ENCODE data around the gene CACNA1B. TPM values are rescaled to one million over a fixed set of nuclear protein-coding genes. Genes with fewer than 3 reads are reported as not detected.
"Not testable (repeated sequence)": the region's sequence is repeated elsewhere in the genome, so short reads cannot be mapped to it uniquely, and the experiment has no call there.

CACNA1B gene
- 1 to 10 TPM in 1 of 3 donors, under 1 TPM in 2; 0.12 to 1.7 (median 0.22) TPM for total RNA-seq
- long read RNA-seq, donor 1, partial matches to known transcripts: 3 of 5 reads
- long read RNA-seq, donor 1, other reads (novel, unspliced or antisense): 2 of 5 reads
- long read RNA-seq, donor 2: 0 reads

- DNase-seq; ATAC-seq; H3K4me3 ChIP-seq; intact Hi-C loops (cut with DNase I, micrococcal nuclease); H3K9me3 ChIP-seq; H3K4me1 ChIP-seq (ENCODE audit: low read depth); H3K36me3 ChIP-seq (ENCODE audit: low read depth): not testable (repeated sequence)
Observed at GRCh38 chr9:137877506-137878122, at the start of gene CACNA1B. TSS of gene CACNA1B (plus strand) at chr9:137877782. CDS start at chr9:137877934, 152 bp downstream.

- no peak overlapping the region for H3K4me3 ChIP-seq
- no peak for TF ChIP-seq CTCF (IDR thresholded peaks at IDR 0.05)
- ATAC-seq: no peak
- H3K9me3 ChIP-seq: no peaks in the 10 kb centered on the region
- no peaks in the 10 kb centered on the region for H3K36me3 ChIP-seq (ENCODE audit: low read depth)
- intact Hi-C loops (cut with DNase I, micrococcal nuclease): no loop called here
- no peaks in the 10 kb centered on the region for H3K4me1 ChIP-seq (ENCODE audit: low read depth)
- DNase-seq: no peak
Observed at GRCh38 chr9:137827908-137828526, 49.6 kb upstream of the CACNA1B start.

GRCh38 chr9:137828527-137829259, 48.9 kb upstream of the CACNA1B start:
- H3K4me1 ChIP-seq (ENCODE audit: low read depth): no peaks in the 10 kb centered on the region
- H3K36me3 ChIP-seq (ENCODE audit: low read depth): no peaks in the 10 kb centered on the region
- intact Hi-C loops (cut with DNase I, micrococcal nuclease): no loop called here
- ATAC-seq: no peak
- peak in 1 of 3 donors; percentile 12 for DNase-seq
- H3K9me3 ChIP-seq: no peaks in the 10 kb centered on the region
- no peak overlapping the region for H3K4me3 ChIP-seq
- no peak for TF ChIP-seq CTCF (IDR thresholded peaks at IDR 0.05)

GRCh38 chr9:137829260-137829996, 48.2 kb upstream of the CACNA1B start:
- no peak for TF ChIP-seq CTCF (IDR thresholded peaks at IDR 0.05)
- Histone ChIP-seq H3K4me1 (ENCODE audit: low read depth) (no peaks in the 10 kb centered on the region), H3K36me3 (ENCODE audit: low read depth) (no peaks in the 10 kb centered on the region), H3K9me3 (no peaks in the 10 kb centered on the region), H3K4me3 (no peak overlapping the region)
- intact Hi-C loops (cut with DNase I, micrococcal nuclease): no loop called here
- no peak for DNase-seq
- no peak for ATAC-seq

- Histone ChIP-seq H3K36me3 (ENCODE audit: low read depth) (peaks cover 5% of the 10 kb centered on the region), H3K9me3 (no peaks in the 10 kb centered on the region), H3K4me3 (no peak overlapping the region), H3K4me1 (ENCODE audit: low read depth) (no peaks in the 10 kb centered on the region)
- ATAC-seq (no peak), DNase-seq (no peak)
- intact Hi-C loops (cut with DNase I, micrococcal nuclease): no loop called here
- no peak for TF ChIP-seq CTCF (IDR thresholded peaks at IDR 0.05)
Observed at GRCh38 chr9:137832191-137832700, 45.3 kb upstream of the CACNA1B start.

All from mucosa of descending colon (tissue), 3 donors.